GM18505 (cell line): ENCODE data around the gene PORCN.
A peak's percentile ranks its signal among the peaks of the same experiment; 100 is the strongest.

Experiments used
- ATAC-seq: cut with Tn5 transposase; IDR thresholded peaks from one replicate; pipeline ENCODE4 v1.9.1; 2021; ENCODE audit not compliant: unreplicated experiment
- POLR2A ChIP-seq: IDR thresholded peaks from 4 replicates; pipeline ENCODE4 v1.6.1; 2011; ENCODE audit warnings: borderline replicate concordance; ENCODE audit not compliant: insufficient read depth, insufficient read length; ENCODE audit errors: extremely low read depth

PORCN gene

GRCh38 chrX:48508400-48509244 lies at the start of gene PORCN:
PORCN (plus strand) TSS chrX:48508992; CDS start chrX:48509821, 829 bp downstream.
- peak; percentile 69 for TF ChIP-seq POLR2A
- ATAC-seq = peak; percentile 70

- no peak for ATAC-seq
- no peak for TF ChIP-seq POLR2A
These were observed 49.3 kb upstream of the PORCN start for GRCh38 chrX:48459483-48459882.

GRCh38 chrX:48460031-48460430 lies 48.8 kb upstream of the PORCN start:
- ATAC-seq = no peak

GRCh38 chrX:48460606-48461005 lies 48.2 kb upstream of the PORCN start:
- ATAC-seq = no peak

More at GRCh38 chrX:48460031-48460430, 48.8 kb upstream of the PORCN start:
- TF ChIP-seq POLR2A = no peak

GRCh38 chrX:48461830-48462229 lies 47.0 kb upstream of the PORCN start:
- no peak for ATAC-seq
- no peak for TF ChIP-seq POLR2A

More at GRCh38 chrX:48460606-48461005, 48.2 kb upstream of the PORCN start:
- no peak for TF ChIP-seq POLR2A

GRCh38 chrX:48465336-48465933 lies 43.4 kb upstream of the PORCN start:
- no peak for ATAC-seq
- TF ChIP-seq POLR2A = no peak

GRCh38 chrX:48466696-48467095 lies 42.1 kb upstream of the PORCN start:
- ATAC-seq = no peak
- no peak for TF ChIP-seq POLR2A

GRCh38 chrX:48467281-48467761 lies 41.5 kb upstream of the PORCN start:
- TF ChIP-seq POLR2A = no peak
- no peak for ATAC-seq

- peak; percentile 31 for TF ChIP-seq POLR2A
- ATAC-seq = no peak
These were observed 40.5 kb upstream of the PORCN start for GRCh38 chrX:48468247-48468671.

- no peak for ATAC-seq
- no peak for TF ChIP-seq POLR2A
These were observed 39.8 kb upstream of the PORCN start for GRCh38 chrX:48468693-48469691.

- ATAC-seq = no peak
- TF ChIP-seq POLR2A = no peak
These were observed 38.5 kb upstream of the PORCN start, which contains the start of gene SLC38A5 for GRCh38 chrX:48470110-48470832. SLC38A5 (minus strand) TSS chrX:48470260; CDS start chrX:48467924, 2,336 bp downstream.

- ATAC-seq = no peak
These were observed 38.0 kb upstream of the PORCN start for GRCh38 chrX:48470833-48471118.

More at GRCh38 chrX:48470833-48471118, 38.0 kb upstream of the PORCN start:
- no peak for TF ChIP-seq POLR2A
